Activated naive CD8-positive, alpha-beta T cell treated with anti-CD3 and anti-CD28 coated beads, Interleukin-2, amount 50 U/mL, for 16 hours (primary cell): ENCODE results near the gene TSHZ1.

Source experiments
- DNase-seq: peaks from one replicate; pipeline ENCODE4 v3.0.0-alpha.2; 2020; ENCODE audit warnings: low read depth, low spot score

TSHZ1 gene

GRCh38 chr18:75221897-75222296, 11.3 kb downstream of the TSHZ1 start:
- DNase-seq = no peak

- DNase-seq = no peak
Measured at GRCh38 chr18:75222407-75222806, 11.8 kb downstream of the TSHZ1 start.

GRCh38 chr18:75223687-75224347, 13.2 kb downstream of the TSHZ1 start:
- no peak for DNase-seq

GRCh38 chr18:75226286-75226955, 15.8 kb downstream of the TSHZ1 start:
- no peak for DNase-seq

- DNase-seq = no peak
Measured at GRCh38 chr18:75226956-75227316, 16.3 kb downstream of the TSHZ1 start.

GRCh38 chr18:75227535-75228296, 17.1 kb downstream of the TSHZ1 start:
- no peak for DNase-seq

GRCh38 chr18:75228967-75229366, 18.4 kb downstream of the TSHZ1 start:
- DNase-seq = no peak

- no peak for DNase-seq
Measured at GRCh38 chr18:75229437-75229836, 18.8 kb downstream of the TSHZ1 start.

GRCh38 chr18:75230163-75231052, 19.8 kb downstream of the TSHZ1 start:
- no peak for DNase-seq

- DNase-seq = no peak
Measured at GRCh38 chr18:75231053-75231406, 20.4 kb downstream of the TSHZ1 start.

- no peak for DNase-seq
Measured at GRCh38 chr18:75234901-75235300, 24.3 kb downstream of the TSHZ1 start.

- no peak for DNase-seq
Measured at GRCh38 chr18:75235896-75236295, 25.3 kb downstream of the TSHZ1 start.

- no peak for DNase-seq
Measured at GRCh38 chr18:75238100-75238499, 27.5 kb downstream of the TSHZ1 start.

- no peak for DNase-seq
Measured at GRCh38 chr18:75238786-75239185, 28.2 kb downstream of the TSHZ1 start.

- no peak for DNase-seq
Measured at GRCh38 chr18:75240433-75240832, 29.8 kb downstream of the TSHZ1 start.

- DNase-seq = no peak
Measured at GRCh38 chr18:75241705-75242104, 31.1 kb downstream of the TSHZ1 start.

- DNase-seq = no peak
Measured at GRCh38 chr18:75244351-75245313, 34.0 kb downstream of the TSHZ1 start.

- DNase-seq = no peak
Measured at GRCh38 chr18:75246721-75247610, 36.4 kb downstream of the TSHZ1 start.

- DNase-seq = no peak
Measured at GRCh38 chr18:75247611-75248421, 37.2 kb downstream of the TSHZ1 start.
